Measurements from ENCODE around the gene LRCH3.
"Not testable (repeated sequence)": the region's sequence is repeated elsewhere in the genome, so short reads cannot be mapped to it uniquely, and the experiment has no call there.

LRCH3 gene

DNA sequence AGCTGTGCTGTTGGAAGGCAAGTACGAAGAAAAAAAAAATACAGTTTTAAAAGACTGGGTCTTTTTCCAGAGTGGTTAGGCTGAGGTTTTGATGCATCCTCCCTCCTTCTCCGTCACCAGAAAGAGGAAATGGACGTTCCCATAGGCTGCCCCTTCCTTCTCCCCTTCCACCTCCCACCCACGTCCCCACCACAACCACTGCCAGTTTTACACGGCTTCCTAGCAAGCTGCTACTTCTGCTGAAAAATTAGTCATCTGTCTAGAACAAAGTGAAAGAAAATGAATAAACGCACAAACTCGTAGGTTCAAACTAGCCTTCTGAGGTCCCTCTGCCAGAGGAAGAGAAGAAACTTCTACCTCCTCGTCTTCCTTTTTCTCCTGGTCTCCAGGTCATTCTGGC is 87.4 kb downstream of the LRCH3 start:
- in situ Hi-C loops (cut with HindIII; ENCODE audit: low sequenced_read_pairs) = no loop called here
- no peak for DNase-seq (ENCODE audit: low read depth, low spot score)
- TF ChIP-seq, protein P1, sequence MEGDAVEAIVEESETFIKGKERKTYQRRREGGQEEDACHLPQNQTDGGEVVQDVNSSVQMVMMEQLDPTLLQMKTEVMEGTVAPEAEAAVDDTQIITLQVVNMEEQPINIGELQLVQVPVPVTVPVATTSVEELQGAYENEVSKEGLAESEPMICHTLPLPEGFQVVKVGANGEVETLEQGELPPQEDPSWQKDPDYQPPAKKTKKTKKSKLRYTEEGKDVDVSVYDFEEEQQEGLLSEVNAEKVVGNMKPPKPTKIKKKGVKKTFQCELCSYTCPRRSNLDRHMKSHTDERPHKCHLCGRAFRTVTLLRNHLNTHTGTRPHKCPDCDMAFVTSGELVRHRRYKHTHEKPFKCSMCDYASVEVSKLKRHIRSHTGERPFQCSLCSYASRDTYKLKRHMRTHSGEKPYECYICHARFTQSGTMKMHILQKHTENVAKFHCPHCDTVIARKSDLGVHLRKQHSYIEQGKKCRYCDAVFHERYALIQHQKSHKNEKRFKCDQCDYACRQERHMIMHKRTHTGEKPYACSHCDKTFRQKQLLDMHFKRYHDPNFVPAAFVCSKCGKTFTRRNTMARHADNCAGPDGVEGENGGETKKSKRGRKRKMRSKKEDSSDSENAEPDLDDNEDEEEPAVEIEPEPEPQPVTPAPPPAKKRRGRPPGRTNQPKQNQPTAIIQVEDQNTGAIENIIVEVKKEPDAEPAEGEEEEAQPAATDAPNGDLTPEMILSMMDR (IDR thresholded peaks at IDR 0.05; ENCODE audit: low read depth, low read length) = no peak
- H3K4me3 ChIP-seq (ENCODE audit: low read depth, low read length) = no peak overlapping the region

DNA sequence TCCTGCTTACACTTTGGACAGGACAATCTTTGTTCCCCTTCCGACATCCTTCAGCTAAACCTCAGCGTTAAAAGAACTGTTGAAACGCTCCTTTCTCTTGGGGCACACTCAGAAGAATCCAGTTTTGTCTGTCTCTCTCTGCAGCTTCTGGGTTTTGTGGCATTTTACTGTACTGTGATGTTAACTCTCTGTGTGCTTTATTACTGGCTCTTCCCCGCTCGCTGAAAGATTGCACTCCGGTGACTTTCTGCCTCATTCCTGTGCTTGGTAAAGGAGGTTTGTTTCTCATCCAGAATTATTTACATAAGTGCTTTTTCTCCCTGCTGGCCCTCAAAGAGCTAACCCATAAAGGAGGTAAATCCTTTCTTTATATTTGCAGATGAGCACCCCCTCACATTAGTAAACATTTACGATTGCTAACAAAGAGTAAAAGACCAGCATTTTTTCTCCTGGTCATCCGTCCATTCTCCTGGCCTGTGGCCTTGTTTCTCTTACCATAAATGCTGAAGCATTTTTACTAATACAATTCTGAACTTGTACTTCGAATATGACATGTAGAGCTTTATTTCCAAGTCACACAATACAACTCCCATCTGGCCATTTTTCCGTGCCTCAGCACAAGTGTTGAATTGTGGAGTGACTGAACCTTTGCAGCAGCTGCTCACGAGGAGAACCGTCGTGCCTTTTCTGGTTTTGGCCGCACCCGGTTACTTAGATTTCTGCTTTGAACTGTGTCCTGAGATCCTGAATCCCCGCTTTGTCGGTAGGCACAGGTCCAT is 89.6 kb downstream of the LRCH3 start:
- no peak for DNase-seq (ENCODE audit: low read depth, low spot score)
- no peak overlapping the region for H3K4me3 ChIP-seq (ENCODE audit: low read depth, low read length)
- TF ChIP-seq, protein P1 (IDR thresholded peaks at IDR 0.05; ENCODE audit: low read depth, low read length) = no peak
- in situ Hi-C loops (cut with HindIII; ENCODE audit: low sequenced_read_pairs) = no loop called here

DNA sequence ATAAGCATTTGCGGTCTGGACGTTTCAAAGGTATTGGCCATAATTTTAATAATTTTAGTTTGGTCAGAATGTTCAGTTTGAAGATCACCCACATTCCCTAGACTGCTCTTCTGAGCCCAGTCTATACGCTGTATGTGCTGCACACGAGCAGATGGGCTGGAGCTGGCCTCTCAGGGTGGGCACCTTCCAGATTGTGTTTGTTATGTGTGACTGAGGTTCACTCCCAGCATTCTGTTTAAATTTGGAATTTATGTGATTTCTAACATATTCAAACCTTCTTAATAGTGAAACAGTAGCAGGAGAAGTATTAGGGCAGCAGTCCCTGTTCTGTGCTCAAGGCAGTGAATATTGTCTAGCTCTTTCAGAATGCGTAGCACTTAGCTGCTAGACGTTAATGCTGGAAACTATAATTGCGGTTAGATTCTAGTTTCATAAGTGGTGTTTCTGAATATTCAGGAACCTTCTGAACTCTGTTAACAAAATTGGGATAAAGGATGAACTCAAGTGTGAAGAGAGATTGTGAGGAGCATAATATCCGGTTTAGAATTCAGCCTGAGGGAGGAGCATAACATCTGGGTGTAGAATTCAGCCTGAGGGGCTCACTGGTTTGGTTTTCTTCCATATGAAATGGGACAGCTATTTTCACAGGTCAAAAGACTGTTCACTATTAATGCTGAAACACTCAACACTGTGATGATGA is 90.4 kb downstream of the LRCH3 start:
- in situ Hi-C loops (cut with HindIII; ENCODE audit: low sequenced_read_pairs) = no loop called here

DNA sequence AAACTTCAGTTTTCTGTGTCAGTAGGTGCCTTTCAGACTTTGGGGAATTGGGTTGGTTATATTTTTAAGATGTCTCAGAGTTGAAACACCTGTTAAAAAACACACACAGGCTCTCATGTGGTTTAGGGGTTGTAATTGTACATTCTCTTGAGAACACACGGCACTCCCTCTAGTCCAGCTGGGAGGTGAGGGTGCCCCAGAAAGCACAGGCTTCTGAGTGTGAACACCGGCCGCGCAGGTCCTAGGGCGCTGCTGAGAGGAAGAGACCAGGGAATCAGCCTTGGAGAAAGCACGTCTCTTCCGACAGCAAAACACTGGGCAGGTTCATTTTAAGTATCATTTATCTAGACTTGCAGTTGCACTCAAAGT is 90.9 kb downstream of the LRCH3 start:
- no peak for DNase-seq (ENCODE audit: low read depth, low spot score)
- in situ Hi-C loops (cut with HindIII; ENCODE audit: low sequenced_read_pairs) = no loop called here
- H3K4me3 ChIP-seq (ENCODE audit: low read depth, low read length) = no peak overlapping the region
- TF ChIP-seq, protein P1 (IDR thresholded peaks at IDR 0.05; ENCODE audit: low read depth, low read length) = no peak

More for the DNA sequence above, 90.4 kb downstream of the LRCH3 start:
- H3K4me3 ChIP-seq (ENCODE audit: low read depth, low read length) = no peak overlapping the region
- DNase-seq (ENCODE audit: low read depth, low spot score) = no peak
- TF ChIP-seq, protein P1 (IDR thresholded peaks at IDR 0.05; ENCODE audit: low read depth, low read length) = no peak

DNA sequence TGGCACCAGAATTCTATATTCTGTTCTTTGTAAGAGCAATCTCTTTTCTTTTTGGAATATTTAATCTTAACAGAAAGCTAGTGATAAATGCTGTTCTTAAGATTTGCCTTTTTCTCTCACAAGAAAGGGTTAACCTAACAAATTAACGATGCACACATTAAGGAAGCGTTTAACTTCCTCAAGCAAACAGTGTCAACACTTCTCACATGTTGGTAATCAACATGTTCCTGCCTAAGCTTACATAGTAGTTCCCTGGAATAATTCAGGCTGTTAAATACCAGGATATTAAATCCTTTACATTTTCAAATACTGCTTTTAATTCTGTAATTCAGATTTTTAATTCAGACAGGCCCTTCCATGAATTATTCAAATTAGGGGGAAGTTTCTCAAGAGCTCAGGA is 91.5 kb downstream of the LRCH3 start:
- no peak overlapping the region for H3K4me3 ChIP-seq (ENCODE audit: low read depth, low read length)
- TF ChIP-seq, protein P1 (IDR thresholded peaks at IDR 0.05; ENCODE audit: low read depth, low read length) = no peak
- no peak for DNase-seq (ENCODE audit: low read depth, low spot score)
- in situ Hi-C loops (cut with HindIII; ENCODE audit: low sequenced_read_pairs) = no loop called here

DNA sequence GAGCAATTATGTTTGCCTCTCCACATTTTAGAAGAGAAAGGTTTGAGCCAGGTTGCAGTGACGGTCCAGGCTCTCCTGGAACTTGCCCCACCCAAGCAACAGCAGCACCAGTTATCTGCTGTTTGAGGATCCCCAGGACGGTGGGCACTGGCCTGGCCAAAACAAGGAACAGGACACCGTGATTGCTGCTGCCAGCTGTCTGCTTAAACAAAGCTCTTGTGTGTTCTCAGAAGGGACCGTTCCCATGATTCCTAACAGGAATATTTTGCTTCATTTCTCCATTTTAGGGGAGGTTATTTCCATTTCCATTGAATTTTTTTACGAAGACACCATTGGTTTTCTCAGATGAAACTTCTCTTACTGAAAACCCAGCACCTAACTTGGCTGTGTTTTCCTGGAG is 92.5 kb downstream of the LRCH3 start:
- TF ChIP-seq, protein P1 (IDR thresholded peaks at IDR 0.05; ENCODE audit: low read depth, low read length) = no peak
- in situ Hi-C loops (cut with HindIII; ENCODE audit: low sequenced_read_pairs) = no loop called here
- H3K4me3 ChIP-seq (ENCODE audit: low read depth, low read length) = no peak overlapping the region
- DNase-seq (ENCODE audit: low read depth, low spot score) = no peak

DNA sequence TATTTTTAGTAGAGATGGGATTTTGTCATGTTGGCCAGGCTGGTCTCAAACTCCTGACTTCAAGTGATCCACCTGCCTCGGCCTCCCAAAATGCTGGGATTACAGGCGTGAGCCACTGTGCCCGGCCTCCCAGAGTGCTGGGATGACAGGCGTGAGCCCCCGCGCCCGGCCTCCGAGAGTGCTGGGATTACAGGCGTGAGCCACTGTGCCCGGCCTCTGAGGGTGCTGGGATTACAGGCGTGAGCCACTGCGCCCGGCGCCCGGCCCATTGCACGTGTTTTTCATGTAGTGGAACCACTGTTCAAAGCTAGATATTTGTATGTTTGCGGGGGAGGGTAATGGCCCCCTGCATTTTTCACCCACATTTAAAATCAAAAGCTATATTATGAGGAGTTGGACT is 93.3 kb downstream of the LRCH3 start:
- DNase-seq (ENCODE audit: low read depth, low spot score); H3K4me3 ChIP-seq (ENCODE audit: low read depth, low read length); in situ Hi-C loops (cut with HindIII; ENCODE audit: low sequenced_read_pairs): not testable (repeated sequence)

DNA sequence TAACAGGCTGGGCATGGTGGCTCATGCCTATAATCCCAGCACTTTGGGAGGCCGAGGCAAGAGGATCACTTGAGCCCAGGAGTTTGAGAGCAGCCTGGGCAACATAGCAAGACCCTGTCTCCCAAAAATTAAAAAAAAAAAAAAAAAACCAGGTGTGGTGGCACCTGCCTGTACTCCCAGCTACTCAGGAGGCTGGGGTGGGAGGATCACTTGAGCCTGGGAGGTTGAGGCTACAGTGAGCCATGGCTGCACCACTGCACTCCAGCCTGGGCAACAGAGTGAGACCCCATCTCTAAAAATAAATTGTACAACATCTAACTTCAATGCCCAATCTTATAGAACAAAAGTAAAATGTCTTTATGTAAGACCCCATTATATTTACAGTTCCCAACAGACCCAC is 95.0 kb downstream of the LRCH3 start:
- in situ Hi-C loops (cut with HindIII; ENCODE audit: low sequenced_read_pairs); H3K4me3 ChIP-seq (ENCODE audit: low read depth, low read length); DNase-seq (ENCODE audit: low read depth, low spot score): not testable (repeated sequence)

DNA sequence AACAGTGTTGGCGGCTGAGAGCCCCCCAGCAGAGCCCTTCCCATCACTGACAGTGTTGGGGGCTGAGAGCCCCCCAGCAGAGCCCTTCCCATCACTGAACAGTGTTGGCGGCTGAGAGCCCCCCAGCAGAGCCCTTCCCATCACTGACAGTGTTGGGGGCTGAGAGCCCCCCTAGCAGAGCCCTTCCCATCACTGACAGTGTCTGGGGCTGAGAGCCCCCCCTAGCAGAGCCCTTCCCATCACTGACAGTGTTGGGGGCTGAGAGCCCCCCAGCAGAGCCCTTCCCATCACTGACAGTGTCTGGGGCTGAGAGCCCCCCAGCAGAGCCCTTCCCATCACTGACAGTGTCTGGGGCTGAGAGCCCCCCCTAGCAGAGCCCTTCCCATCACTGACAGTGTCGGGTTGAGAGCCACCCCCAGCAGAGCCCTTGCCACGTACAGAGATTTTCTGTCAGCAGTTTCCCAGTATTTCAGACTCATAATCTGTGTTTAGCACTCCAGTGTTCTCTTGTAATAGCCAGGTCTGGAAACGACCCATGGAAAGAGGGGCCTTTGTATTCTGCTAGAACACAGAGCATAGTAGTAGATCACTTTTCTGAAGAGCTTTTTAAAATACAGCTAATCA is 96.5 kb downstream of the LRCH3 start:
- H3K4me3 ChIP-seq (ENCODE audit: low read depth, low read length); DNase-seq (ENCODE audit: low read depth, low spot score); in situ Hi-C loops (cut with HindIII; ENCODE audit: low sequenced_read_pairs): not testable (repeated sequence)
